Loucy (cell line): Measurements from ENCODE around the gene ALK.

Experiments
- H2AFZ ChIP-seq: fragments of 200-600 bp; sonication (generic); 2 replicates; pipeline ENCODE4 v1.6.0; 2016; ENCODE audit warnings: antibody characterized with exemption, mild to moderate bottlenecking, low read length, moderate library complexity
- H3F3A ChIP-seq: fragments of 200-600 bp; 2 replicates; pipeline ENCODE4 v1.6.0; 2016; ENCODE audit warnings: antibody characterized with exemption, low read depth, mild to moderate bottlenecking
- H3K27me3 ChIP-seq: fragments of 200-600 bp; sonication (generic); 2 replicates; pipeline ENCODE4 v1.6.1; 2014; ENCODE audit warnings: low read length, mild to moderate bottlenecking; ENCODE audit not compliant: insufficient read depth, poor library complexity, severe bottlenecking
- H3K36me3 ChIP-seq: fragments of 200-600 bp; sonication (generic); 2 replicates; pipeline ENCODE4 v1.6.1; 2016; ENCODE audit warnings: low read length; ENCODE audit not compliant: insufficient read depth
- H3K4me1 ChIP-seq: fragments of 200-600 bp; sonication (generic); 2 replicates; pipeline ENCODE4 v1.5.1; 2014; ENCODE audit warnings: low read length, mild to moderate bottlenecking; ENCODE audit not compliant: insufficient read depth, poor library complexity, severe bottlenecking
- H3K4me2 ChIP-seq: fragments of 200-600 bp; sonication (generic); 2 replicates; pipeline ENCODE4 v1.6.0; 2014; ENCODE audit warnings: antibody characterized with exemption, low read length, low read depth, mild to moderate bottlenecking; ENCODE audit not compliant: poor library complexity, severe bottlenecking
- H3K4me3 ChIP-seq: fragments of 200-600 bp; sonication (generic); 2 replicates; pipeline ENCODE4 v1.5.1; 2014; ENCODE audit warnings: low read length, mild to moderate bottlenecking, mixed read lengths; ENCODE audit not compliant: poor library complexity, severe bottlenecking
- H3K79me2 ChIP-seq: fragments of 200-600 bp; sonication (generic); 2 replicates; pipeline ENCODE4 v1.6.1; 2014; ENCODE audit warnings: low read length; ENCODE audit not compliant: insufficient read depth
- H3K9ac ChIP-seq: fragments of 200-600 bp; sonication (generic); 2 replicates; pipeline ENCODE4 v1.6.0; 2014; ENCODE audit warnings: mild to moderate bottlenecking, low read depth, low read length, moderate library complexity; ENCODE audit not compliant: poor library complexity, severe bottlenecking
- H3K9me2 ChIP-seq: fragments of 200-600 bp; sonication (generic); replicated peaks from 2 replicates; pipeline ENCODE4 v1.6.1; 2016; ENCODE audit warnings: low read depth, low read length, mixed read lengths
- H3K9me3 ChIP-seq: fragments of 200-600 bp; sonication (generic); 2 replicates; pipeline ENCODE4 v1.6.1; 2014; ENCODE audit warnings: mild to moderate bottlenecking, antibody characterized with exemption, low read length, low read depth; ENCODE audit not compliant: insufficient read depth
- H4K20me1 ChIP-seq: fragments of 200-600 bp; sonication (generic); 2 replicates; pipeline ENCODE4 v1.6.0; 2014; ENCODE audit warnings: antibody characterized with exemption, low read length, mild to moderate bottlenecking; ENCODE audit not compliant: insufficient read depth, poor library complexity, severe bottlenecking
- EZH2phosphoT487 ChIP-seq: fragments of 200-600 bp; IDR thresholded peaks from 2 replicates; pipeline ENCODE4 v1.6.1; 2018; ENCODE audit warnings: antibody characterized with exemption, mild to moderate bottlenecking, moderate library complexity, borderline replicate concordance
- TF ChIP-seq, protein P1 (sequence below): fragments of 200-600 bp; sonication (generic); conservative IDR thresholded peaks from 2 replicates; pipeline ENCODE4 v1.5.1; 2014; ENCODE audit warnings: mild to moderate bottlenecking, antibody characterized with exemption, low read length

Gene ALK

DNA sequence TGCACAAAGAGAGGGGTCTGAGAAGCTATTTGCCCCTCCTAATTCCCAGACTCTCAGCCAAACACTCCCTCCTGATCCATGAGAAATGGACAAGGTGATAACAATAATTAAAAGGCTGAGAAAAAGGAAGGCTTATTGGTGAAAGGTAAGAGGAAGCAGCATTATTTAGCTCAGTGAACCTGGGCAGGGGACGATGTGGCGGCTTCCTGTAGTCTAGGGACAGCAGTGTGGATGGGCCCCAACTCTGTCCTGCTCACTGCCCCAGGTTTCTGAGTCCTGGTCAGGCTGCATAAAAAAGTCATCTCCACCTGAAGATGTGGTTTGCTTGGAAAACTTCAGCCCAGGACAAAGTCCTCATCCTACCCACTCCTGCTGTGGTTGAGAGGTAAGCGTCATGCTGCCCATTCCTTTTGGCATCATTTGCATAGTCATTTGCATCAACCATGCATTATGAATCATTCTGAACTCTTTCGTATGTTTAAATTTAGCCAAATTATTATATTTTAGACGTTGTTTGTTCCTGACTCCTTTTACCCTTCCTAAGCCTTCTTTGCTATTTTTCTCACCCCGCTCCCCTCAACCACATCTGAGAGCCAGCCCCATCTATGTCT lies 679.3 kb downstream of the ALK start:
- Histone ChIP-seq H3K4me1 (no peaks in the 10 kb centered on the region), H3K27me3 (no peaks in the 10 kb centered on the region), H4K20me1 (no peaks in the 10 kb centered on the region), H2AFZ (no peak overlapping the region), H3K9me3 (no peaks in the 10 kb centered on the region), H3F3A (no peaks in the 10 kb centered on the region), H3K36me3 (no peaks in the 10 kb centered on the region), H3K9me2 (no peaks in the 10 kb centered on the region), H3K4me2 (no peak overlapping the region), H3K4me3 (no peak overlapping the region), H3K79me2 (no peaks in the 10 kb centered on the region), H3K9ac (no peak overlapping the region)
- no peak for TF ChIP-seq EZH2phosphoT487
- TF ChIP-seq, protein P1, sequence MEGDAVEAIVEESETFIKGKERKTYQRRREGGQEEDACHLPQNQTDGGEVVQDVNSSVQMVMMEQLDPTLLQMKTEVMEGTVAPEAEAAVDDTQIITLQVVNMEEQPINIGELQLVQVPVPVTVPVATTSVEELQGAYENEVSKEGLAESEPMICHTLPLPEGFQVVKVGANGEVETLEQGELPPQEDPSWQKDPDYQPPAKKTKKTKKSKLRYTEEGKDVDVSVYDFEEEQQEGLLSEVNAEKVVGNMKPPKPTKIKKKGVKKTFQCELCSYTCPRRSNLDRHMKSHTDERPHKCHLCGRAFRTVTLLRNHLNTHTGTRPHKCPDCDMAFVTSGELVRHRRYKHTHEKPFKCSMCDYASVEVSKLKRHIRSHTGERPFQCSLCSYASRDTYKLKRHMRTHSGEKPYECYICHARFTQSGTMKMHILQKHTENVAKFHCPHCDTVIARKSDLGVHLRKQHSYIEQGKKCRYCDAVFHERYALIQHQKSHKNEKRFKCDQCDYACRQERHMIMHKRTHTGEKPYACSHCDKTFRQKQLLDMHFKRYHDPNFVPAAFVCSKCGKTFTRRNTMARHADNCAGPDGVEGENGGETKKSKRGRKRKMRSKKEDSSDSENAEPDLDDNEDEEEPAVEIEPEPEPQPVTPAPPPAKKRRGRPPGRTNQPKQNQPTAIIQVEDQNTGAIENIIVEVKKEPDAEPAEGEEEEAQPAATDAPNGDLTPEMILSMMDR, result no peak

DNA sequence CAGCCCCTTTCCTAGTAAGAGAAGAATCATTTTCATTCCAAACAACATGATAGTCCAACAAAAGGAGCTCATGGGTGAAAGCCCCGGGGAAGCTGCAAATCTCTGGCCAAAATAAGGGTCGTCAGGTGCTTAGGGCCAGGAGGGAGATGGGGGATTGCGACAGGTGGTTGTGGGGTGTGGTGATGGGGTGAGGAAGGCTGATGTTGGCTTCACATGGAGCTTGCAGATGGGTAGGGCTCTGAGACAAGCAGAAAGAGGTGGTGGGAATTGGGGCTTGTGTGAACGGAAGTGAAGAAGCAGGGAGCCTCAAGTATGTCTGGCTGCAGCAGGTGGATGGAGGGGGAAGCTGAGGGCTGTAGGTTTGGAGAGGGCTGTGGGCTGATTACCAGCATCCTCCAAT lies 680.0 kb downstream of the ALK start:
- Histone ChIP-seq H3K4me2 (no peak overlapping the region), H2AFZ (no peak overlapping the region), H3K4me1 (no peaks in the 10 kb centered on the region), H3F3A (no peaks in the 10 kb centered on the region), H3K79me2 (no peaks in the 10 kb centered on the region), H3K27me3 (no peaks in the 10 kb centered on the region), H3K9me2 (no peaks in the 10 kb centered on the region), H3K9me3 (no peaks in the 10 kb centered on the region), H3K36me3 (no peaks in the 10 kb centered on the region), H4K20me1 (no peaks in the 10 kb centered on the region), H3K9ac (no peak overlapping the region), H3K4me3 (no peak overlapping the region)
- TF ChIP-seq, protein P1, result no peak
- no peak for TF ChIP-seq EZH2phosphoT487

- Histone ChIP-seq H4K20me1 (no peaks in the 10 kb centered on the region), H3K9ac (no peak overlapping the region), H3K79me2 (no peaks in the 10 kb centered on the region), H3K4me3 (no peak overlapping the region), H3K36me3 (no peaks in the 10 kb centered on the region), H2AFZ (no peak overlapping the region), H3K9me3 (no peaks in the 10 kb centered on the region), H3K4me2 (no peak overlapping the region), H3K4me1 (no peaks in the 10 kb centered on the region), H3F3A (no peaks in the 10 kb centered on the region), H3K9me2 (no peaks in the 10 kb centered on the region), H3K27me3 (no peaks in the 10 kb centered on the region)
- TF ChIP-seq, protein P1, result no peak
- no peak for TF ChIP-seq EZH2phosphoT487
Observed at GRCh38 chr2:29240601-29241000, 680.8 kb downstream of the ALK start.
